ENCODE results near the gene REM2.

DNA sequence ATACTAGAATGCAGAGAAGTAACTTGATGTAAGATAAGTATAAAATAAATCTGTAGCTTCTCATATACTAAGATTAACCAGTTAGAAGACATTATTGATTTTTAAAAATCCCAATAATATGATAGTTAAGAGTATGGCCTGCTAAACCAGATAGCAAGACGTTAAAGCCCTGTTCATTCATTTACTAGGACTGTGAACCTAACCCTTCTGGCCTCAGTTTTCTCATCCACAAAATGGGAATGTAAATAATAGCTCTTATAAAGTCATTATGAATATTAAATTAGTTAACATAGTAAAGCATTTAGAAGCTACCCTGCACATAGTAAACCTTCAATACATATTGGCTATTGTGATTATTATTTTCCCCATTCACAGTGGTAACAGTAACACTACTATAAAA lies 52.1 kb downstream of the REM2 start:
- TF ChIP-seq POLR2A (IDR thresholded peaks at IDR 0.05) = no peak
- TF ChIP-seq, protein P1, sequence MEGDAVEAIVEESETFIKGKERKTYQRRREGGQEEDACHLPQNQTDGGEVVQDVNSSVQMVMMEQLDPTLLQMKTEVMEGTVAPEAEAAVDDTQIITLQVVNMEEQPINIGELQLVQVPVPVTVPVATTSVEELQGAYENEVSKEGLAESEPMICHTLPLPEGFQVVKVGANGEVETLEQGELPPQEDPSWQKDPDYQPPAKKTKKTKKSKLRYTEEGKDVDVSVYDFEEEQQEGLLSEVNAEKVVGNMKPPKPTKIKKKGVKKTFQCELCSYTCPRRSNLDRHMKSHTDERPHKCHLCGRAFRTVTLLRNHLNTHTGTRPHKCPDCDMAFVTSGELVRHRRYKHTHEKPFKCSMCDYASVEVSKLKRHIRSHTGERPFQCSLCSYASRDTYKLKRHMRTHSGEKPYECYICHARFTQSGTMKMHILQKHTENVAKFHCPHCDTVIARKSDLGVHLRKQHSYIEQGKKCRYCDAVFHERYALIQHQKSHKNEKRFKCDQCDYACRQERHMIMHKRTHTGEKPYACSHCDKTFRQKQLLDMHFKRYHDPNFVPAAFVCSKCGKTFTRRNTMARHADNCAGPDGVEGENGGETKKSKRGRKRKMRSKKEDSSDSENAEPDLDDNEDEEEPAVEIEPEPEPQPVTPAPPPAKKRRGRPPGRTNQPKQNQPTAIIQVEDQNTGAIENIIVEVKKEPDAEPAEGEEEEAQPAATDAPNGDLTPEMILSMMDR (IDR thresholded peaks at IDR 0.05) = no peak

All from esophagus squamous epithelium (tissue), 4 donors.